ENCODE results near the gene ADCK2. TPM values are rescaled to one million over a fixed set of nuclear protein-coding genes. Genes with fewer than 3 reads are reported as not detected.

The ADCK2 gene
- total RNA-seq, 4 donors from 2014 or later = 19.7 to 27.2 (median 23.3) TPM

- H3K36me3 ChIP-seq = no peaks in the 10 kb centered on the region
Measured at GRCh38 chr7:140719721-140720120, 47.0 kb downstream of the ADCK2 start.

GRCh38 chr7:140722254-140722653 lies 49.5 kb downstream of the ADCK2 start:
- Histone ChIP-seq H3K4me1 (no peaks in the 10 kb centered on the region), H3K4me3 (no peak overlapping the region), H3K27me3 (no peaks in the 10 kb centered on the region), H3K9me3 (no peaks in the 10 kb centered on the region), H3K27ac (no peak overlapping the region), H3K36me3 (no peaks in the 10 kb centered on the region)
- TF ChIP-seq CTCF (IDR thresholded peaks at IDR 0.05 in 4 of 5, conservative IDR thresholded peaks at IDR 0.05 in 1 of 5) = no peak
- TF ChIP-seq POLR2A (IDR thresholded peaks at IDR 0.05) = no peak
- in situ Hi-C loops (cut with MboI; ENCODE audit: low sequenced_read_pairs in 4 of 4) = no loop called here
- DNase-seq = no peak
- no peak for ATAC-seq
- intact Hi-C loops (cut with DNase I; ENCODE audit: low total_unique reads) = no loop called here

More at GRCh38 chr7:140719721-140720120, 47.0 kb downstream of the ADCK2 start:
- ATAC-seq = no peak
- no peak for DNase-seq
- H3K4me1 ChIP-seq = no peaks in the 10 kb centered on the region
- no peak overlapping the region for H3K4me3 ChIP-seq
- no peaks in the 10 kb centered on the region for H3K9me3 ChIP-seq
- no peak for TF ChIP-seq POLR2A (IDR thresholded peaks at IDR 0.05)
- TF ChIP-seq CTCF (IDR thresholded peaks at IDR 0.05 in 4 of 5, conservative IDR thresholded peaks at IDR 0.05 in 1 of 5) = no peak
- intact Hi-C loops (cut with DNase I; ENCODE audit: low total_unique reads) = no loop called here
- in situ Hi-C loops (cut with MboI; ENCODE audit: low sequenced_read_pairs in 4 of 4) = no loop called here
- no peak overlapping the region for H3K27ac ChIP-seq
- no peaks in the 10 kb centered on the region for H3K27me3 ChIP-seq

GRCh38 chr7:140723006-140723405 lies 50.3 kb downstream of the ADCK2 start:
- no peaks in the 10 kb centered on the region for H3K27me3 ChIP-seq
- H3K27ac ChIP-seq = no peak overlapping the region
- DNase-seq (no peak), ATAC-seq (no peak)
- in situ Hi-C loops (cut with MboI; ENCODE audit: low sequenced_read_pairs in 4 of 4) (no loop called here), intact Hi-C loops (cut with DNase I; ENCODE audit: low total_unique reads) (no loop called here)
- H3K4me1 ChIP-seq = no peaks in the 10 kb centered on the region
- no peaks in the 10 kb centered on the region for H3K9me3 ChIP-seq
- no peaks in the 10 kb centered on the region for H3K36me3 ChIP-seq
- TF ChIP-seq POLR2A (IDR thresholded peaks at IDR 0.05) = no peak
- TF ChIP-seq CTCF (IDR thresholded peaks at IDR 0.05 in 4 of 5, conservative IDR thresholded peaks at IDR 0.05 in 1 of 5) = no peak
- no peak overlapping the region for H3K4me3 ChIP-seq

GRCh38 chr7:140723574-140723973 lies 50.8 kb downstream of the ADCK2 start:
- Histone ChIP-seq H3K9me3 (no peaks in the 10 kb centered on the region), H3K36me3 (no peaks in the 10 kb centered on the region), H3K27ac (no peak overlapping the region), H3K4me1 (no peaks in the 10 kb centered on the region), H3K27me3 (no peaks in the 10 kb centered on the region), H3K4me3 (no peak overlapping the region)
- ATAC-seq = no peak
- in situ Hi-C loops (cut with MboI; ENCODE audit: low sequenced_read_pairs in 4 of 4) (no loop called here), intact Hi-C loops (cut with DNase I; ENCODE audit: low total_unique reads) (no loop called here)
- DNase-seq = no peak
- TF ChIP-seq CTCF (IDR thresholded peaks at IDR 0.05 in 4 of 5, conservative IDR thresholded peaks at IDR 0.05 in 1 of 5) (no peak), POLR2A (IDR thresholded peaks at IDR 0.05) (no peak)

GRCh38 chr7:140724706-140725105 lies 52.0 kb downstream of the ADCK2 start:
- TF ChIP-seq CTCF (IDR thresholded peaks at IDR 0.05 in 4 of 5, conservative IDR thresholded peaks at IDR 0.05 in 1 of 5) (no peak), POLR2A (IDR thresholded peaks at IDR 0.05) (no peak)
- in situ Hi-C loops (cut with MboI; ENCODE audit: low sequenced_read_pairs in 4 of 4) (no loop called here), intact Hi-C loops (cut with DNase I; ENCODE audit: low total_unique reads) (no loop called here)
- Histone ChIP-seq H3K4me1 (no peaks in the 10 kb centered on the region), H3K27me3 (no peaks in the 10 kb centered on the region), H3K27ac (no peak overlapping the region), H3K4me3 (no peak overlapping the region), H3K9me3 (no peaks in the 10 kb centered on the region), H3K36me3 (no peaks in the 10 kb centered on the region)
- ATAC-seq (no peak), DNase-seq (no peak)
